ENCODE measurements around the gene C1orf53. TPM values are rescaled to one million over a fixed set of nuclear protein-coding genes. Genes with fewer than 3 reads are reported as not detected.
"Not testable (repeated sequence)": the region's sequence is repeated elsewhere in the genome, so short reads cannot be mapped to it uniquely, and the experiment has no call there.

Gene C1orf53
- 0.15 TPM for polyA plus RNA-seq (2013)

- peak within 1 kb of the TSS; percentile 50 to 86 (median 77) for H3K4me3 ChIP-seq (ENCODE audit: control insufficient read depth in 1 of 7, extremely low read depth in 1 of 7, insufficient read depth in 4 of 7, low read depth in 2 of 7, low read length in 6 of 7)
- CTCF ChIA-PET = interaction anchor here (1.9 to 11.3 kb wide), 3 partner anchors 16 to 287 kb away, joined by 8 to 136 read pairs (median 8); partner anchors contain the start of gene LHX9
- H3K36me3 ChIP-seq (ENCODE audit: control insufficient read depth in 4 of 4, insufficient read depth in 4 of 4, low read length in 3 of 4) = no peaks in the 10 kb centered on the region
- H3K27me3 ChIP-seq (replicated peaks in 2 of 5; ENCODE audit: control insufficient read depth in 4 of 5, insufficient read depth in 5 of 5, low read length in 4 of 5) = peaks cover 7 to 78% (median 40%) of the 10 kb centered on the region in 5 experiments
- no peaks in the 10 kb centered on the region for H3K9me3 ChIP-seq (ENCODE audit: control extremely low read depth in 1 of 5, control insufficient read depth in 4 of 5, insufficient read depth in 2 of 5, low read depth in 1 of 5, low read length in 4 of 5)
- POLR2A ChIA-PET = no interaction called here
- no peak within 1 kb of the TSS for H3K27ac ChIP-seq (ENCODE audit: insufficient read depth in 1 of 2, low read depth in 1 of 2, low read length in 2 of 2, poor library complexity in 1 of 2, severe bottlenecking in 2 of 2)
- 0% methylated on average over 66 of the region's 90 CpGs for WGBS (ENCODE audit: insufficient coverage)
- H3K4me1 ChIP-seq (ENCODE audit: control extremely low read depth in 1 of 4, control insufficient read depth in 4 of 4, insufficient read depth in 4 of 4, low read length in 3 of 4) = peaks cover 8 to 17% (median 12%) of the 10 kb centered on the region in 4 experiments
- peak; percentile 74 to 85 (median 79) for DNase-seq
Observed at GRCh38 chr1:197902454-197903195, at the start of gene C1orf53. TSS of gene C1orf53 (plus strand) at chr1:197902630. CDS start at chr1:197902650, 20 bp downstream.

DNA sequence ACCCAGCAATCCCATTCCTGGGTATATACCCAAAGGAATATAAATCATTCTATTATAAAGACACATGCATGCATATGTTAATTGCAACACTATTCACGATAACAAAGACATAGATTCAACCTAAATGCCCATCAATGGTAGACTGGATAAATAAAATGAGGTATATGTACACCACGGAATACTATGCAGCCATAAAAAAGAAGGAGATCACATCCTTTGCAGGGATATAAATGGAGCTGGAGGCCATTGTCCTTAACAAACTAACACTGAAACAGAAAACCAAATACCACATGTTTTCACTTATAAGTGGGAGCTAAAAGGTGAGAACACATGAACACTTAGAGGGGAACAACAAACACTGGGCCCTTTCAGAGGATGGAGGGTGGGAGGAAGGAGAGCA, 46.7 kb upstream of the C1orf53 start:
- H3K36me3 ChIP-seq (ENCODE audit: control insufficient read depth in 4 of 4, insufficient read depth in 4 of 4, low read length in 3 of 4); DNase-seq; H3K27me3 ChIP-seq (replicated peaks in 2 of 5; ENCODE audit: control insufficient read depth in 4 of 5, insufficient read depth in 5 of 5, low read length in 4 of 5); H3K9me3 ChIP-seq (ENCODE audit: control extremely low read depth in 1 of 5, control insufficient read depth in 4 of 5, insufficient read depth in 2 of 5, low read depth in 1 of 5, low read length in 4 of 5); POLR2A ChIA-PET; H3K4me1 ChIP-seq (ENCODE audit: control extremely low read depth in 1 of 4, control insufficient read depth in 4 of 4, insufficient read depth in 4 of 4, low read length in 3 of 4); H3K4me3 ChIP-seq (ENCODE audit: control insufficient read depth in 1 of 7, extremely low read depth in 1 of 7, insufficient read depth in 4 of 7, low read depth in 2 of 7, low read length in 6 of 7); H3K27ac ChIP-seq (ENCODE audit: insufficient read depth in 1 of 2, low read depth in 1 of 2, low read length in 2 of 2, poor library complexity in 1 of 2, severe bottlenecking in 2 of 2): not testable (repeated sequence)
- CTCF ChIA-PET = interaction anchor here (1.1 kb wide), 1 partner anchor 9 kb away, joined by 3 read pairs; no protein-coding TSS in a partner anchor
- no CpG with 5 or more reads among the region's 2 CpGs for WGBS (ENCODE audit: insufficient coverage)

DNA sequence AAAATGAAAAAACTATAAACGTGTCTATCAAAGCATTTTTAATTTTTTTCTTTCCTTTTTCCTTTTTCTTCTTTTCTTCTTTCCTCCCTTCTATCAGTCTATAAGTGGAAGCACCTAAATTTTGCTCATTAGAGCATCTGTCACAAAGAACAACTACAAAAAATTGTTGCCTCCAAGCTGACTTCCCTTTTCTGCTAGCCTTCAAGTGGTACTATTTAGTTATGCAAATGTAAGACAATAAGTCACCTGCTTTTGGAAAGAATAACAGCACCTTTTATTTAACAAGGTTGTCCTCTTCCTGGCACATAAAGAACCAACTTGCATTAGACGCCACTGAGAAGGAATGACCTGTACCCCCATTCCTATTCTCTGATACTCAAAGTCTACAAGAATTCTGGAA, 45.0 kb upstream of the C1orf53 start:
- Histone ChIP-seq H3K9me3 (ENCODE audit: control extremely low read depth in 1 of 5, control insufficient read depth in 4 of 5, insufficient read depth in 2 of 5, low read depth in 1 of 5, low read length in 4 of 5) (peaks cover 0 to 1% (median 0%) of the 10 kb centered on the region in 5 experiments), H3K4me3 (ENCODE audit: control insufficient read depth in 1 of 7, extremely low read depth in 1 of 7, insufficient read depth in 4 of 7, low read depth in 2 of 7, low read length in 6 of 7) (no peak overlapping the region), H3K27ac (ENCODE audit: insufficient read depth in 1 of 2, low read depth in 1 of 2, low read length in 2 of 2, poor library complexity in 1 of 2, severe bottlenecking in 2 of 2) (no peak overlapping the region), H3K36me3 (ENCODE audit: control insufficient read depth in 4 of 4, insufficient read depth in 4 of 4, low read length in 3 of 4) (no peaks in the 10 kb centered on the region), H3K27me3 (replicated peaks in 2 of 5; ENCODE audit: control insufficient read depth in 4 of 5, insufficient read depth in 5 of 5, low read length in 4 of 5) (no peaks in the 10 kb centered on the region), H3K4me1 (ENCODE audit: control extremely low read depth in 1 of 4, control insufficient read depth in 4 of 4, insufficient read depth in 4 of 4, low read length in 3 of 4) (no peaks in the 10 kb centered on the region)
- 100% methylated on average over 1 of the region's 2 CpGs for WGBS (ENCODE audit: insufficient coverage)
- CTCF ChIA-PET = no interaction called here
- peak in 2 of 3 donors; percentile 25 to 31 for DNase-seq
- POLR2A ChIA-PET = no interaction called here

DNA sequence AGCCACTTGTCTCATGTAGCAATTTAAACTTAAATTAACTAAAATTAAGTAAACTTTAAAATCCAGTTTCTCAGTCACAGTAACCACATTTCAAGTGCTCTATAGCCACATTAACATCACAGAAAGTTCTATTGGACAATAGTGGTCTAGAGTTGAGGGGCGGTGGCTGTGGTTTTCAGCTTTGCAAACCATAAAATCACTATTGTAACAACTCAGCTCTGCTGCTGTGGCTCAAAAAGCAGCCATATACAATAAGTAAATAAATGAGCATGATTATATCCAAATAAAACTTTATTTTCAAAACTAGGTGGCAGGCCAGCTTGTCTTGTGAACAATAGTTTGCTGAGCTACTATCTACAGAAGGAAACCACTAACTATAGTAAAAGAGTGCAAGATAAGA, 43.4 kb upstream of the C1orf53 start:
- Histone ChIP-seq H3K27me3 (replicated peaks in 2 of 5; ENCODE audit: control insufficient read depth in 4 of 5, insufficient read depth in 5 of 5, low read length in 4 of 5) (no peaks in the 10 kb centered on the region), H3K36me3 (ENCODE audit: control insufficient read depth in 4 of 4, insufficient read depth in 4 of 4, low read length in 3 of 4) (no peaks in the 10 kb centered on the region), H3K4me1 (ENCODE audit: control extremely low read depth in 1 of 4, control insufficient read depth in 4 of 4, insufficient read depth in 4 of 4, low read length in 3 of 4) (no peaks in the 10 kb centered on the region), H3K27ac (ENCODE audit: insufficient read depth in 1 of 2, low read depth in 1 of 2, low read length in 2 of 2, poor library complexity in 1 of 2, severe bottlenecking in 2 of 2) (no peak overlapping the region), H3K4me3 (ENCODE audit: control insufficient read depth in 1 of 7, extremely low read depth in 1 of 7, insufficient read depth in 4 of 7, low read depth in 2 of 7, low read length in 6 of 7) (no peak overlapping the region), H3K9me3 (ENCODE audit: control extremely low read depth in 1 of 5, control insufficient read depth in 4 of 5, insufficient read depth in 2 of 5, low read depth in 1 of 5, low read length in 4 of 5) (no peaks in the 10 kb centered on the region)
- DNase-seq = no peak
- ChIA-PET CTCF (interaction anchor here (0.7 to 2.3 kb wide), 4 partner anchors 10 to 1221 kb away, joined by 3 to 17 read pairs (median 3); partner anchors contain the start of gene DENND1B), POLR2A (interaction anchor here (0.9 kb wide), 1 partner anchor 9 kb away, joined by 3 read pairs; no protein-coding TSS in a partner anchor)
- WGBS (ENCODE audit: insufficient coverage) = no CpG with 5 or more reads among the region's 1 CpG

GRCh38 chr1:197862221-197862620, 40.2 kb upstream of the C1orf53 start:
- H3K36me3 ChIP-seq (ENCODE audit: control insufficient read depth in 4 of 4, insufficient read depth in 4 of 4, low read length in 3 of 4) = no peaks in the 10 kb centered on the region
- H3K4me1 ChIP-seq (ENCODE audit: control extremely low read depth in 1 of 4, control insufficient read depth in 4 of 4, insufficient read depth in 4 of 4, low read length in 3 of 4) = no peaks in the 10 kb centered on the region
- no peak overlapping the region for H3K27ac ChIP-seq (ENCODE audit: insufficient read depth in 1 of 2, low read depth in 1 of 2, low read length in 2 of 2, poor library complexity in 1 of 2, severe bottlenecking in 2 of 2)
- no peak for DNase-seq
- H3K27me3 ChIP-seq (replicated peaks in 2 of 5; ENCODE audit: control insufficient read depth in 4 of 5, insufficient read depth in 5 of 5, low read length in 4 of 5) = no peaks in the 10 kb centered on the region
- ChIA-PET POLR2A (no interaction called here), CTCF (interaction anchor here (1.4 to 1.6 kb wide), 2 partner anchors 62 to 169 kb away, joined by 3 to 5 read pairs; no protein-coding TSS in a partner anchor)
- H3K9me3 ChIP-seq (ENCODE audit: control extremely low read depth in 1 of 5, control insufficient read depth in 4 of 5, insufficient read depth in 2 of 5, low read depth in 1 of 5, low read length in 4 of 5) = no peaks in the 10 kb centered on the region
- 90% methylated on average over 1 of the region's 3 CpGs for WGBS (ENCODE audit: insufficient coverage)
- H3K4me3 ChIP-seq (ENCODE audit: control insufficient read depth in 1 of 7, extremely low read depth in 1 of 7, insufficient read depth in 4 of 7, low read depth in 2 of 7, low read length in 6 of 7) = no peak overlapping the region

DNA sequence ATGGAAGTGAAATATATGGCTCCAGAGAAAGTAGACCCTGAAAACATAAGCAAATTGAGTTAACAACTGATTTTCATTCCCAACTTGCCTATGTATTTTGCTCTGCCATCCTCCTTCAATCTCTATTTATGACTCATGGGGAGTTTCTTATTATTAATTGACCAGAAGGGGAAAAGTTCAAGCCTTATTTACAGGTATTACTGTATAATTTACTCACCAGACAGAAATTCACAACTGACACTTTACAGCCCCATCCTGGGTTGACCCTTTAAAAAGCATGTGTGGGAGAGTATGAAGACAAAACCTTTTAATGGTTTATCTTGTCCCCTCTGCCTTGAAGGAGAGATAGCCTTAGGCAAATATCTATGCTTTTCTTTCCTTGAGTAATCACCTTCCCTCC, 39.8 kb upstream of the C1orf53 start:
- H3K9me3 ChIP-seq (ENCODE audit: control extremely low read depth in 1 of 5, control insufficient read depth in 4 of 5, insufficient read depth in 2 of 5, low read depth in 1 of 5, low read length in 4 of 5) = no peaks in the 10 kb centered on the region
- no peak overlapping the region for H3K4me3 ChIP-seq (ENCODE audit: control insufficient read depth in 1 of 7, extremely low read depth in 1 of 7, insufficient read depth in 4 of 7, low read depth in 2 of 7, low read length in 6 of 7)
- no peak for DNase-seq
- CTCF ChIA-PET = interaction anchor here (1.3 to 1.6 kb wide), 3 partner anchors 62 to 248 kb away, joined by 3 to 5 read pairs (median 4); no protein-coding TSS in a partner anchor
- POLR2A ChIA-PET = no interaction called here
- no peaks in the 10 kb centered on the region for H3K36me3 ChIP-seq (ENCODE audit: control insufficient read depth in 4 of 4, insufficient read depth in 4 of 4, low read length in 3 of 4)
- H3K27ac ChIP-seq (ENCODE audit: insufficient read depth in 1 of 2, low read depth in 1 of 2, low read length in 2 of 2, poor library complexity in 1 of 2, severe bottlenecking in 2 of 2) = no peak overlapping the region
- H3K4me1 ChIP-seq (ENCODE audit: control extremely low read depth in 1 of 4, control insufficient read depth in 4 of 4, insufficient read depth in 4 of 4, low read length in 3 of 4) = no peaks in the 10 kb centered on the region
- H3K27me3 ChIP-seq (replicated peaks in 2 of 5; ENCODE audit: control insufficient read depth in 4 of 5, insufficient read depth in 5 of 5, low read length in 4 of 5) = no peaks in the 10 kb centered on the region

- DNase-seq = no peak
- no peak overlapping the region for H3K27ac ChIP-seq (ENCODE audit: insufficient read depth in 1 of 2, low read depth in 1 of 2, low read length in 2 of 2, poor library complexity in 1 of 2, severe bottlenecking in 2 of 2)
- POLR2A ChIA-PET = no interaction called here
- no peaks in the 10 kb centered on the region for H3K4me1 ChIP-seq (ENCODE audit: control extremely low read depth in 1 of 4, control insufficient read depth in 4 of 4, insufficient read depth in 4 of 4, low read length in 3 of 4)
- no peaks in the 10 kb centered on the region for H3K27me3 ChIP-seq (replicated peaks in 2 of 5; ENCODE audit: control insufficient read depth in 4 of 5, insufficient read depth in 5 of 5, low read length in 4 of 5)
- no peaks in the 10 kb centered on the region for H3K9me3 ChIP-seq (ENCODE audit: control extremely low read depth in 1 of 5, control insufficient read depth in 4 of 5, insufficient read depth in 2 of 5, low read depth in 1 of 5, low read length in 4 of 5)
- CTCF ChIA-PET = interaction anchor here (1.0 kb wide), 1 partner anchor 172 kb away, joined by 3 read pairs; no protein-coding TSS in a partner anchor
- no peak overlapping the region for H3K4me3 ChIP-seq (ENCODE audit: control insufficient read depth in 1 of 7, extremely low read depth in 1 of 7, insufficient read depth in 4 of 7, low read depth in 2 of 7, low read length in 6 of 7)
- WGBS (ENCODE audit: insufficient coverage) = no CpG with 5 or more reads among the region's 2 CpGs
- H3K36me3 ChIP-seq (ENCODE audit: control insufficient read depth in 4 of 4, insufficient read depth in 4 of 4, low read length in 3 of 4) = no peaks in the 10 kb centered on the region
Observed at GRCh38 chr1:197865809-197866208, 36.6 kb upstream of the C1orf53 start.
